ENCODE data around the gene SSBP3. TPM values are rescaled to one million over a fixed set of nuclear protein-coding genes. Genes with fewer than 3 reads are reported as not detected.

Gene SSBP3
- total and polyA plus RNA-seq, 4 donors: 7.7 to 24.7 (median 17.3) TPM

DNA sequence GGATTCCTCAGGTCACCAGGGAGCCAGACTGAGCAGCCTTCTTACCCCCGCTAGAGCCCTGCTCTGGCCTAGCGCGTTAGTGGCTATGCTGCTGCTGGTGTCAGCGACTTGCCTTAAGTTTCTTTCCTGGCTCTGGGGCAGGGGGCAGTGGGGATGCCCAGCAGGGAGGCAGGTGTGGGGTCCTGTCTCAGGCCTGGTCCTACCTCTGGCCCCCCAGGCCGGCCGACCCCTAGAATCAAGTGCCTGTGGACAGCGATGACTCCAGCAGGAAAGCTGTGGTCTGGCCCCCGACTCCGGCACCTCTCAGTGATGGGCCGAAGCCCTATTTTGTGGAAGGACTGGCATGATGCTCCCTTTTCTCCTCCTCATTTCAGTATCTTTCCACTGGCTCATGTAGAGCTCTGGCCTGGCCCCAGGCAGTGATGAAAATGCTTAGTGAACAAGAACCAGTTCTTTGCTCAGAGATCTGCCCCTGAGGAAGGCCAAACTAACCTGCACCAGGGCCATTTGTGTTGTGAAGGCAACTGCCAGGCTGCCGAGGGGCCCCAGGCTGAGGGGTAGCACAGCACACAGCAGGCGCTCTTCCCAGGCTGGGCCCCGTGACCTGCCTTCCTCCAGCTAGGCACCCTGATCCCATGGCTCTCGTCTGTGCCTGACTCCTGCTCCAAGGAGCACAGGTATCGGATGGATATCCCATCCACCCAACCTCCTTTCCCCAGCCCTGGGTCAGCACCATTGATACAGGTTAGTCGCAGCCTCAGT is 182.6 kb downstream of the SSBP3 start:
- no peak overlapping the region for H3K27ac ChIP-seq (ENCODE audit: low read depth in 1 of 2, low read length in 2 of 2)
- no peak for DNase-seq (ENCODE audit: low spot score)
- H3K36me3 ChIP-seq (ENCODE audit: control insufficient read depth in 4 of 4, insufficient read depth in 3 of 4, low read depth in 1 of 4, low read length in 3 of 4): peaks cover 3 to 5% (median 4%) of the 10 kb centered on the region in 4 donors
- no peak overlapping the region for H3K9ac ChIP-seq (ENCODE audit: low read depth in 1 of 2, low read length in 2 of 2)
- no peaks in the 10 kb centered on the region for H3K27me3 ChIP-seq (ENCODE audit: control insufficient read depth in 4 of 4, insufficient read depth in 4 of 4, low read length in 3 of 4)
- 93% methylated on average over 16 of the region's 16 CpGs for WGBS
- H3K9me3 ChIP-seq (ENCODE audit: control insufficient read depth in 4 of 4, low read length in 3 of 4): no peaks in the 10 kb centered on the region
- no peak overlapping the region for H3K4me3 ChIP-seq (ENCODE audit: low read depth in 1 of 3, low read length in 3 of 3)
- no peak for TF ChIP-seq EGR1 (IDR thresholded peaks at IDR 0.05; ENCODE audit: low read depth in 2 of 2)
- TF ChIP-seq, protein P1, sequence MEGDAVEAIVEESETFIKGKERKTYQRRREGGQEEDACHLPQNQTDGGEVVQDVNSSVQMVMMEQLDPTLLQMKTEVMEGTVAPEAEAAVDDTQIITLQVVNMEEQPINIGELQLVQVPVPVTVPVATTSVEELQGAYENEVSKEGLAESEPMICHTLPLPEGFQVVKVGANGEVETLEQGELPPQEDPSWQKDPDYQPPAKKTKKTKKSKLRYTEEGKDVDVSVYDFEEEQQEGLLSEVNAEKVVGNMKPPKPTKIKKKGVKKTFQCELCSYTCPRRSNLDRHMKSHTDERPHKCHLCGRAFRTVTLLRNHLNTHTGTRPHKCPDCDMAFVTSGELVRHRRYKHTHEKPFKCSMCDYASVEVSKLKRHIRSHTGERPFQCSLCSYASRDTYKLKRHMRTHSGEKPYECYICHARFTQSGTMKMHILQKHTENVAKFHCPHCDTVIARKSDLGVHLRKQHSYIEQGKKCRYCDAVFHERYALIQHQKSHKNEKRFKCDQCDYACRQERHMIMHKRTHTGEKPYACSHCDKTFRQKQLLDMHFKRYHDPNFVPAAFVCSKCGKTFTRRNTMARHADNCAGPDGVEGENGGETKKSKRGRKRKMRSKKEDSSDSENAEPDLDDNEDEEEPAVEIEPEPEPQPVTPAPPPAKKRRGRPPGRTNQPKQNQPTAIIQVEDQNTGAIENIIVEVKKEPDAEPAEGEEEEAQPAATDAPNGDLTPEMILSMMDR (IDR thresholded peaks at IDR 0.05; ENCODE audit: low read depth, low read length, missing input control): no peak
- no peak for TF ChIP-seq RXRA (IDR thresholded peaks at IDR 0.05)
- TF ChIP-seq FOXA2 (IDR thresholded peaks at IDR 0.05): no peak
- TF ChIP-seq, protein P2, sequence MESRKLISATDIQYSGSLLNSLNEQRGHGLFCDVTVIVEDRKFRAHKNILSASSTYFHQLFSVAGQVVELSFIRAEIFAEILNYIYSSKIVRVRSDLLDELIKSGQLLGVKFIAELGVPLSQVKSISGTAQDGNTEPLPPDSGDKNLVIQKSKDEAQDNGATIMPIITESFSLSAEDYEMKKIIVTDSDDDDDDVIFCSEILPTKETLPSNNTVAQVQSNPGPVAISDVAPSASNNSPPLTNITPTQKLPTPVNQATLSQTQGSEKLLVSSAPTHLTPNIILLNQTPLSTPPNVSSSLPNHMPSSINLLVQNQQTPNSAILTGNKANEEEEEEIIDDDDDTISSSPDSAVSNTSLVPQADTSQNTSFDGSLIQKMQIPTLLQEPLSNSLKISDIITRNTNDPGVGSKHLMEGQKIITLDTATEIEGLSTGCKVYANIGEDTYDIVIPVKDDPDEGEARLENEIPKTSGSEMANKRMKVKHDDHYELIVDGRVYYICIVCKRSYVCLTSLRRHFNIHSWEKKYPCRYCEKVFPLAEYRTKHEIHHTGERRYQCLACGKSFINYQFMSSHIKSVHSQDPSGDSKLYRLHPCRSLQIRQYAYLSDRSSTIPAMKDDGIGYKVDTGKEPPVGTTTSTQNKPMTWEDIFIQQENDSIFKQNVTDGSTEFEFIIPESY (IDR thresholded peaks at IDR 0.05): no peak
- no peak for TF ChIP-seq YY1 (IDR thresholded peaks at IDR 0.05)
- no peak for TF ChIP-seq RAD21 (IDR thresholded peaks at IDR 0.05)
- no peak for TF ChIP-seq JUND (IDR thresholded peaks at IDR 0.05)
- TF ChIP-seq, protein P3, sequence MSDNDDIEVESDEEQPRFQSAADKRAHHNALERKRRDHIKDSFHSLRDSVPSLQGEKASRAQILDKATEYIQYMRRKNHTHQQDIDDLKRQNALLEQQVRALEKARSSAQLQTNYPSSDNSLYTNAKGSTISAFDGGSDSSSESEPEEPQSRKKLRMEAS (IDR thresholded peaks at IDR 0.05): no peak
- no peak for TF ChIP-seq REST (IDR thresholded peaks at IDR 0.05)
- TF ChIP-seq, protein P4, sequence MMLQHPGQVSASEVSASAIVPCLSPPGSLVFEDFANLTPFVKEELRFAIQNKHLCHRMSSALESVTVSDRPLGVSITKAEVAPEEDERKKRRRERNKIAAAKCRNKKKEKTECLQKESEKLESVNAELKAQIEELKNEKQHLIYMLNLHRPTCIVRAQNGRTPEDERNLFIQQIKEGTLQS (IDR thresholded peaks at IDR 0.05): no peak
- no peak for TF ChIP-seq HNF4A (conservative IDR thresholded peaks at IDR 0.05)
- no peak for TF ChIP-seq TAF1 (conservative IDR thresholded peaks at IDR 0.05)
- TF ChIP-seq HNF4G (IDR thresholded peaks at IDR 0.05): no peak
- TF ChIP-seq NR2F2 (IDR thresholded peaks at IDR 0.05): no peak
- TF ChIP-seq SP1 (IDR thresholded peaks at IDR 0.05): no peak
- no peak for TF ChIP-seq FOXA1 (IDR thresholded peaks at IDR 0.05)
- no peak for TF ChIP-seq GABPA (IDR thresholded peaks at IDR 0.05 in 1 of 2, conservative IDR thresholded peaks at IDR 0.05 in 1 of 2)
- H3K4me1 ChIP-seq (ENCODE audit: control insufficient read depth in 4 of 4, insufficient read depth in 4 of 4, low read length in 3 of 4): peaks cover 0 to 18% (median 2%) of the 10 kb centered on the region in 4 donors

Measured in liver (tissue), 9 donors.